ENCODE data around the gene TAF1A.
"Not testable (repeated sequence)": the region's sequence is repeated elsewhere in the genome, so short reads cannot be mapped to it uniquely, and the experiment has no call there.

The TAF1A gene

DNA sequence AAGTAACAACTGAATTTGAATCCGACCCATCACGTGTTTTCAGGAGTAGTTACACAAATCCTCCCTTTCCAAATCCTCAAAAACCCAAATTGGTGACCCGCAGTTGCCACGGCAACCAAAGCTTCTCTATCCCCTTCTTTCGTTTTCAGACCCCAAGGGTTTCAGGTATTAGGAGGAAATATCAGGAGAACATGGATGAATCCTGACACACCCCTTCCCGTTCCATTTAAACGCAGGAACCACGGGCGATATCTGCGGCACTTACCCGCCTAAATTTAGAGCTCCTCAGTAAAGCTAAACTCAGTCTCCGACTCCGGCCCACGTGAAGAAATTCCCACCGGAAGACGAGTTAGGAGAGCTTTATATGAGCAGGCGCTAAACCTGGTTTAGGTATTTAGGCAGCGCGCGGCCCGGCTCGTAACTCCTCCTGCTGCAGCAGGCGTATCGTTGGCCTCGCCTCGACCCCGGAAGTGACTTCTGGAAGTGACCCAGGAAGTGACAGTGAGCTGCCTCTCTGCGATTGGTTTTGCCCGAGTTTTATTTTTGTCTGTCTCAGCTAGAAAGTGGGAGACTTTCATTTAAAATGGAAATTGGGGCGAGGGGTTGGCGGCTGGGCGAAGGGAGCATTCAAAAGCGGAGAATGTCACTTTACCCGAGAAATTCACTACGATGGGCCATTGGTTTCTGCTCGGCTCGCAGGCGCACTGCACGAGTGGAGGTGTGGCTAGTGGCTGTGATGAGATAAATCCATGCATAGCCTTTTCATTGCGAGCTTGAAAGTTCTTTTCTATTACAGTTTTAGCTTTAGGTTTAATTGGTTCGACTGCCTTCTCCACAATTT is at the start of gene TAF1A:
TAF1A (minus strand) TSS at position 472 of the 841 bp plus-strand sequence.
- DNase-seq (ENCODE audit: low read depth in 3 of 3) = peak; percentile 70 to 87 (median 73)

GRCh38 chr1:222634180-222635013 is 44.7 kb upstream of the TAF1A start:
- DNase-seq (ENCODE audit: low read depth in 3 of 3) = peak in 2 of 3 experiments; percentile 9 to 80

DNA sequence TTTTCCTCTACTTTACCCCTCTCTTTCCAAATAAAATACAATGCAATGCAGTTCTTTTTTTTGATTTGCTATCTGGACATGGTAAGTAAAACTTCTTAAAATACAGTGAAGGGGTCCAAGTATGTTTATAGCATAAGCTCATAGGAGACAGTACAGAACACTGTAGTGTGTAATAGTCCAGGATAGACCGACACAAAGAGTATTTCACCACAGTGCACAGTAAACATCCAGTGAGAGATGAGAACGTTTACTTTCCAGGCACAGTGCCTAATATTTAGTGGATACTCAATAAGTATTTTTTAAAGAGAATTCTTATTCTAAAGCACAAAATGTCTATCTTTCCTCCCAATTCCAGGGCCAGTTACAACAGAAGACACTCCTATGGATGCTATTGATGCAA is 43.0 kb upstream of the TAF1A start:
- DNase-seq (ENCODE audit: low read depth in 3 of 3) = no peak

- DNase-seq (ENCODE audit: low read depth in 3 of 3) = no peak
Observed at GRCh38 chr1:222631611-222632208, 42.0 kb upstream of the TAF1A start.

GRCh38 chr1:222629921-222630535 is 40.3 kb upstream of the TAF1A start:
- no peak for DNase-seq (ENCODE audit: low read depth in 3 of 3)

- no peak for DNase-seq (ENCODE audit: low read depth in 3 of 3)
Observed at GRCh38 chr1:222627232-222627631, 37.5 kb upstream of the TAF1A start.

DNA sequence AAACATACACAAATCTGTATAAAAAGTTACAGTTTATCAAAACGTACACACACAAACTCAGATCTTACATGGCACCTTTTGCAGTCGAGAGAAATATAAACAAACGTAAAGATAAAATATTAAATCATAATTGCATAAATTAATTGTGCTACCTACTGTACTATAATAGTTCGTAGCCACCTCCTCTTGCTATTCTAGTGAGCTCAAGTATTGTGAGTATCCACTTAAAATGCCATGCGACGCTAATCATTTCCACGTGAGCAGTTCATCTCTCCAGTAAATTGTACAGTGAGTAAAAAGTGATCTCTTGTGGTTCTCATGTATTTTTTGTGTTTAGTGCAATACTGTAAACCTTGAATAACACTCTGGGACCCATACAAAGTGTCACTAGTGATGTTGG is 34.5 kb upstream of the TAF1A start:
- no peak for DNase-seq (ENCODE audit: low read depth in 3 of 3)

DNA sequence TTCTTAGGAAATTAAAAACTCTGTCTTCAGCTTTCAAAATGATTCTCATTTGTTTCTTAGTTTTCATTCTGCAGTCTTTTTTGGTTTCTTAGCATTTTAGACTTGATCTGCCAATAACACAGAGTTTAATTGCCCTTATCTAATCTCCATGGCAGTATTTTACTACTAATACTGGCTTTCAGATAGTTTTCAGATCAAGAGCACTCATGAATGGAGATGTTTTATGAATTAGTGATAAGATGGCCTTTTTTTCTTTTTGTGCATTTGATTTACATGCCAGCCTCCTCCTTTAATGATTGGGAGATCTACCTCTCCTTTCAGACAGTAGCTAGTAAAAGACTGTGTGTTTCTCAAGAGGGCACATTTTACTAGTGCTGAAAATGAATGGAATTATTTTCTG is 33.7 kb upstream of the TAF1A start:
- DNase-seq (ENCODE audit: low read depth in 3 of 3) = no peak

- no peak for DNase-seq (ENCODE audit: low read depth in 3 of 3)
Observed at GRCh38 chr1:222622765-222623164, 33.0 kb upstream of the TAF1A start.

DNA sequence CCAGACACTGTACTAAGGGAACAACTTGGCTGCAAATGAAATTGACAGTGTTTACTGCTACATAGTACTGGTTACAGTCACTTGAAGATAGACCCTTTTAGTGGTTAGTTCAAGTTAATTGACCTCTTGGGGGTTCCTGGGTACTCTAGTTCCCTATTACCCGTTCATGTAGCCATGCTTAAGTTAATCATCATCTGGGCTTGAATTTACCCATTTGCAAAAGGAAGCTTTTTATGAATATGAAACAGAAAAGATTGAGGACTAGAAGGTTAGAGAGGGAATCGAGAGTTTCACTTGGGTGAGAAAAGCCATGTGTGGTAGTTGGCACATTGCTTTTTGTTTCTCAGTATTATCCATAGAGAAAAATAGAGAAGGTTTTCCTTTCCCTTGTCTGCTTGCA is 30.8 kb upstream of the TAF1A start:
- DNase-seq (ENCODE audit: low read depth in 3 of 3) = no peak

- peak in 1 of 3 experiments; percentile 13 for DNase-seq (ENCODE audit: low read depth in 3 of 3)
Observed at GRCh38 chr1:222618880-222619596, 29.3 kb upstream of the TAF1A start.

DNA sequence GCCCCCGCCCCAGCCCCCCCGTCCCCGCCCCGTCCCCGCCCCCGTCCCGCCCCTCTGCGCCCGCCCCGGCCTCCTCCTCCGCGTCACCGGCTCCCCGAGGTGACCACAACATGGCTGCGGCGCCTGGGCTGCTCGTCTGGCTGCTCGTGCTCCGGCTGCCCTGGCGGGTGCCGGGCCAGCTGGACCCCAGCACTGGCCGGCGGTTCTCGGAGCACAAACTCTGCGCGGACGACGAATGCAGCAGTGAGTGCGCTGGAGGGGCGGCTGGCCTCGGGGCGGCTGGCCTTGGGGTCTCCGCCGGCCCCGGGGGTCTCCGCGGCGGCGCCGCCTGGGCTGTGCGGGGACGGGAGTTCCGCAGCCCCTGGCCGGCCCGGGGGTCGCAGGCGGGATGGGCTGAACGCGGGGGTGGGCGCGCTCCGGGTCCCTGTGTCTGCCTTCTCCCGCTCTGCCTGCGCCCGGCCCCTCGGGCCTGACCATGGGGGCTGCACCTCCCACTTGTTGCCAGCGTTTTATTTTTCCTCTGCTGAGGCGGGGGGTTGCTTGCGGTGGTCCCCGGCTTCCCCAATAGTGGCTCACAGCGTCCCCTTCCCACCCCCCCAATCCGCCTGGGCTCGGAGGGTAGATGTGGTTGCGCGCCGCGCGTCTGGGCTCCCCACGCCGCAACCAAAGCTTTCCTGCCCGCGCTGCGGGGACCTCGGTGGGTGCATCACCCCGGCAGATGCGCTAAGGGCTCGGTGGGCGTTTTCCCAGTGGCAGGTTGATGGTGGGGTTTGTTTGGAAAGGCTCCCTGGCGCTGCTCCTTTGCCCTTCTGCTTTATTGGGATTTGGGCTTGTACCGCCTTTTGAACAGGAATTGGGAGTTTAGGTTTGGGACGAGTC is 28.5 kb upstream of the TAF1A start, which contains the start of gene MIA3:
MIA3 (plus strand) TSS at position 97 of the 879 bp plus-strand sequence; CDS start at position 111, 14 bp downstream.
- DNase-seq (ENCODE audit: low read depth in 3 of 3) = peak in 1 of 3 experiments; percentile 32

DNA sequence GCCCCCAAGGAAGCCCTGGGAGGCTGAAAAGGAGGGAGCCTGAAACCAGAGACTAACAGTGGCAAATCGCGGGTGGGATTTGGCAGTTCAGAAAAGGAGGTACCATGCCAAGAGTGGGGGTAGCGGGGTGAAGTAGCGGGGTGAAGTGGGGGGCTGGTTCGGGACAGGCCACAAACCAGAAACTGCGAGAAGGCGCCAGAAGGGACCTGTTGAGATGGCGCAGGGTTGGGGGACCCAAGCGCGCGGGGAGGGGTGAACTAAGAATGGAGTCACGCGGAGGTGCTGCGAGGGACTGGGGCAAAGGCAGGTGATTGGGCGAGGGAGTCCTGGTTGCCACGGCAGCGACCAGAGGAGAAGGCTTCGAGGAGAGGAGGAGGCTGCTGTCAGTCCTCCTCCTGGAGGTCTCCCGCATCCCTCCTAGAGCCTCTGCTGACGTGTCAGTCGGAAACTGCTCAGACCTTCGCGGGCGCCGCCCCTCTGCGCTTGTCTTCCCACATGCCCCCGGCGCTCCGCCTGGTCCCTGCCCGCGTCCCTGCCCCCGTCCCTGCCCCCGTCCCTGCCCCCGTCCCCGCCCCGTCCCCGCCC is 27.7 kb upstream of the TAF1A start:
- DNase-seq (ENCODE audit: low read depth in 3 of 3) = peak; percentile 80 to 89 (median 85)

GRCh38 chr1:222616525-222616924 is 26.8 kb upstream of the TAF1A start:
- no peak for DNase-seq (ENCODE audit: low read depth in 3 of 3)

- no peak for DNase-seq (ENCODE audit: low read depth in 3 of 3)
Observed at GRCh38 chr1:222613627-222614026, 23.9 kb upstream of the TAF1A start.

- DNase-seq (ENCODE audit: low read depth in 3 of 3) = no peak
Observed at GRCh38 chr1:222610728-222611127, 21.0 kb upstream of the TAF1A start.

DNA sequence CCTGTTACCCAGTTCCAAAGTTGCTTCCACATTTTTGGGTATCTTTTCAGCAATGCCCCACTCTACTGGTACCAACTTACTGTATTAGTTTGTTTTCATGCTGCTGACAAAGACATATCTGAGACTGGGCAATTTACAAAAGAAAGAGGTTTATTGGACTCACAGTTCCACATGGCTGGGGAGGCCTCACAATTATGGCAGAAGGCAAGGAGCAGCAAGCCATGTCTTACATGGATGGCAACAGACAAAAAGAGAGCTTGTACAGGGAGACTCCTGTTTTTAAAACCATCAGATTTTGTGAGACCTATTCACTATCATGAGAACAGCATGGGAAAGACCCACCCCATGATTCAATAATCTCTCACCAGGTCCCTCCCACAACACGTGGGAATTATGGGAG is 19.4 kb upstream of the TAF1A start:
- DNase-seq (ENCODE audit: low read depth in 3 of 3) = not testable (repeated sequence)

- no peak for DNase-seq (ENCODE audit: low read depth in 3 of 3)
Observed at GRCh38 chr1:222606757-222607156, 17.0 kb upstream of the TAF1A start.

DNA sequence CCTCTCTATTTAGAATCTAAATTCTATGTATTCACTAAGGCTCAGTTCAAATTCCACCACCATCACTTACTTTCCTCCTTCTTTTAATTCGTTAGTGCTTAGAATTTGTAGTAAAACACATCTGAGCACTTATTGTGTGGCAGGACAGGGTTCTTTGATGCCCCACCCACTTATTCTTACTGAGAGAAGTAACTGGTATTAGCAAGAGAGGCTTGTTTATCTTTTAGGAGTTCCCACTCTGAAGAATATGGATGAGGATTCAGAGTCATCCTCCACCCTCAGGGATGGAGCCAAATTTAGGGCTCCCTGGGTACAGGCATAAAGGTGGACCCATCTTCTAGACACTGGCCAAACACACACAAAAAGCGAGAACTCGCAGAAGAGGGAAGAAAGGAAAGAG is 11.5 kb upstream of the TAF1A start:
- no peak for DNase-seq (ENCODE audit: low read depth in 3 of 3)

GRCh38 chr1:222600281-222600680 is 10.5 kb upstream of the TAF1A start:
- DNase-seq (ENCODE audit: low read depth in 3 of 3) = no peak

Data from stimulated activated CD4-positive, alpha-beta T cell treated with anti-CD3 and anti-CD28 coated beads, TNF-alpha, amount 100 ng/mL, for 24 hours (primary cell).